ENCODE data around the gene CCNG2.

The CCNG2 gene

GRCh38 chr4:77146186-77147078 lies 10.6 kb upstream of the CCNG2 start:
- no peak for DNase-seq

DNA sequence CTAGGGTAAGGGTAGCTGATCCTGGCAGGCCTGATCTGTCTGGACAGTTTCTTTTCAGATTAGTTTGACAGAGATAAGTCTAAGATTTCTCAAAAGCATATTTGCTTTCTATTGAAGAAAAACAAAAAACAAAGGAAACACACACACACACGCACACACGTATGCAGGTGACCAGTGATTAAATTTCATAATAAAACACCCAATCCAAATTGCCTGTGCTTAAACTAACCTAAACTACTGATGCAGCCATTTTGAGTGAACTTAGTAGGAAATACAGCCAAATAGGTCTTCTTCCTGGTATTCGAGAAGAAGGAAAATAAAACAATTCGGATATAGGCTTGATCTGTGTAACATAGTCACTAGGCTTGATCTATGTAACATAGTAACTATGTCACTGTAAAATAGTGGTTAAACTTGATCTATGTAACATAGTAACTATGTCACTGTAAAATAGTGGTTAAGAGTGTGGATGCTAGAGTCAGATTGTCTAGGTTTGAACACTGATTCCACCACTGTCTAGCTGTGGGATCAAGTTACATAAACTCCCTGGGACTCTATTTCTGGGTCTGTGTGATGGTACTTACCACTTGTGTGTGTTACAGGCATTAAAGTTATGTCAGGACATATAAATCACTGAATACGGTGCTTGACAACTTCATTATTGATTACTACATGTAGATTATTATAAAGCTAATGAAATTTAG lies 9.8 kb upstream of the CCNG2 start:
- no peak for DNase-seq

DNA sequence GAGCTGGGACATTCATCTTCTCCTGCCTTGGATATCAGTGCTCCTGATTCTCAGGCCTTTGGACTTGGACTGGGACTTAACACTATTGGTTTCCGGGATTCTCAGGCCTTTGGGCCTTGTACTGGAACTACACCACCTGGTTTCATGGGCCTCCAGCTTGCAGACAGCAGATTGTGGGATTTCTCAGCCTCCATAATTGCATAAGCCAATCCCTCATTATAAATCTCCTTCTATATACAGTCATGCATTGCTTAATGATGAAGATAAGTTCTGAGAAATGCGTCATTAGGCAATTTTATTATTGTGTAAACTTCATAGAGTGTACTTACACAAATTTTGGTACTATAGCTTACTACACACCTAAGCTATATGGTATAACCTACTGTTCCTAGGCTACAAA lies 8.9 kb upstream of the CCNG2 start:
- DNase-seq = no peak

GRCh38 chr4:77149789-77150188 lies 7.2 kb upstream of the CCNG2 start:
- no peak for DNase-seq

- no peak for DNase-seq
Observed at GRCh38 chr4:77151241-77151640, 5.8 kb upstream of the CCNG2 start.

- no peak for DNase-seq
Observed at GRCh38 chr4:77152421-77152820, 4.6 kb upstream of the CCNG2 start.

GRCh38 chr4:77153006-77153405 lies 4.0 kb upstream of the CCNG2 start:
- no peak for DNase-seq

DNA sequence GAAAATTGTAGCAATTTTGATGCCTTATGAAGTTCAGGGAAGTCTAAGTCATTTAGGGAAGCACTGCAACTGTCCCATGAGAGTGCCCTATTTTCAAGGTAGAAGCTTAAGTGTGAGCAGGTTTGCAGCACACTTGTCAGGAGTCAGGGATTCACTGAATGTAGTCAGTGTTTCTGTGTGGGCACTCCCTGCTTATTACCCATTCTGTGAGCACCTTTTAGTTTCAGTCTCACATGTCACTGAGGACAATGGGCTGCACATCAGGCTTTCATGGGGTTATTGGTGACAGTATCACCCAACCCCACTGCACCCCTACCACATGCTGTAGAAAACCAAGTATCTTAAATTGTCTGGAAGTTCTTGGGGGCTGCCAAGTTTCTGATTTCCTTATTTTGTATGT lies 2.9 kb upstream of the CCNG2 start:
- no peak for DNase-seq

DNA sequence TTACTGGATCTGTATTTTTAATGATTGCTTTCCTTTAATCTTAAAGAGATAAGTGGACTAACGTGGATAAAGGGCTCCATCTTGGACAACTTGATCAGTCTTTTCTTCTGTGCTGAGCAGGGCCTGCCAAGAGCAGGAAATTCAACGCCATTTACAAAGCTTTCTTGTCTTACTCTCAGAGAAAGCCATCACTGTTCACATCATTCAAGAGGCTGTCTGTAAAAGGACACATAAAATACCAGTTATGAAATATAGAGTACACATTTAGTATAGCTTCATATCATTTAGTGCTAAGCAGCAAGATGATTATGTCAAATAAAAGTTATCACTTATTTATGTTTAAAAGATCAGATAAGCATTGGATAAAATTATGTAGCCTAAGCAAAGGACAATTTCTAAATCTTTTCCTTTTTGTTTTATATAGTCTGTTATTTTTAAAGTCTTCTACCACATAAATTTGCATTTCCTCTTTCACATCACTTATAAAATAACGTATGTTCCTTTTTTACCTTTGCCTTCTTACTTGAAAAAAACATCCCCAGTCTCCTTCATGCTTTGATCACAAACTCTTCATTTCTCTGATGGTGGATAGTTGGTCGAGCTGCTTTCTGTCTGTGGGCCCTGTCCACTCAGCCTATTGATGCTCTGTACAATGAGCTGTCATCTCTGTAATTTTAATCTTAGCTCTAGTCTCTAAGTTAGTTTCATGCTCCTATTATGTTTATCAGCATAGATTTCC lies 2.1 kb upstream of the CCNG2 start:
- peak in 7 of 56 donors; percentile 1 to 31 (median 19) for DNase-seq

GRCh38 chr4:77155631-77156452 lies 1.2 kb upstream of the CCNG2 start:
- peak in 4 of 56 donors; percentile 7 to 40 (median 12) for DNase-seq

DNA sequence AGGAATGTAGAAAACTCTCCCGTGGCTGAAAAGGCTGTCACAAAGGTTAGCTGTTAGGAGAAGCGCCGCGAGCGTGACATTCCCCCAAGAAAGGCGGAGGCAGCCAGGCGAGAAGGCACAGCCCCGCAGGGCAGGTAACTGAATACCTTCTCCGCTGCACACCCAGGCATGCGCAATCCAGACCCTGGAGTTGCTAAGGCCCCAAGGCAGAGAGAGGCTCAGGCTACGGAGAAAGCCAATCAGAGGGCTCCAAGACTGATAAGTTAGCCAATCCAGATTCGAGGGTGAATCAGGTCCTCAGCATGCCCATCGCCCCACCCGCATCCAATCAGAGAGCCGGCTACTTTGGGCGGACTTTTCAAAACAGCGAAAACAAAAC lies 485 bp upstream of the CCNG2 start:
- peak; percentile 78 to 99 (median 96) for DNase-seq

DNA sequence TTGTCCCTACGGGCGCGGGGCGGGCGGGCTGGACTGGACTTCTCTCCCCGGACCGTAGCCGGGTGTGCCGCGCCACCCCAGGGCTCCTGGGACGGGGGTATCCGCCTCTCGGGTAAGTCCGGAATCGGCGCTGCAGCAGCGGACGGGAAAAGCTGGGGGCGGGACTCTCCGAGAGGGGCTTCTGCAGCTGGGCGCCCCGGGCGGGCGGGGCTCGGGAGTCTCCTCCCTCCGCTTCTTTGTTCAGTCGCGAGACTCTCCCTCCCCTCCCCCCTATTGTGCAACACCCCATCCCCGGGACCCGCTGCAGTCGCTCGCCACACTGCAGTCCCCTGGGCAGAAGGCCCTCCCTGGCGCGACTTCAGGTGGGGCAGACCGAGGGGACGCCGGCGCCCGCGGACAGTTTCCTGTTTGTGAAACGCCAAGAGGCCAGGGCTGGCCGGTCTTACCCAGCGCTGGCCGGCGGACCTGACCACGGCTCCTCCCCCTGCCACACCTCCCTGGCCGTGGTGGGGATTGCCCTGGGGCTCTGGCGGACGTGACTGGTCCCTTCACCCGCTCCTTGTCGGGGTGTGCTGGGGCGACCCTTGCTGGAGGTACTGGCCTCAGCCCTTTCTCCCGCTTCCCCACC lies 966 bp downstream of the CCNG2 start:
- peak; percentile 30 to 91 (median 78) for DNase-seq

DNA sequence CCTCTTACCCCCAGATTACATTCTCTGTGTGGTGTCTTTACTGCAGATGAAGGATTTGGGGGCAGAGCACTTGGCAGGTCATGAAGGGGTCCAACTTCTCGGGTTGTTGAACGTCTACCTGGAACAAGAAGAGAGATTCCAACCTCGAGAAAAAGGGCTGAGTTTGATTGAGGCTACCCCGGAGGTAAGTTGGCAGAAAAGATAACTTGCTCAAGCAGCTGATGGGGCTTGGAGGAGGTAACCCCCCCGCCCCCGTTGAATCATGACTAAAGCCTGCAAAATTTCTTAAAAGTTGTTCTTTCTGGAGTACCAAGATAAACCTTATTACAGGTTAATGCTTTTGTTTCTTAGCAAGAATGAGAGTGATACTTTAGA lies 1.5 kb downstream of the CCNG2 start:
- DNase-seq = peak in 1 of 56 donors; percentile 37

DNA sequence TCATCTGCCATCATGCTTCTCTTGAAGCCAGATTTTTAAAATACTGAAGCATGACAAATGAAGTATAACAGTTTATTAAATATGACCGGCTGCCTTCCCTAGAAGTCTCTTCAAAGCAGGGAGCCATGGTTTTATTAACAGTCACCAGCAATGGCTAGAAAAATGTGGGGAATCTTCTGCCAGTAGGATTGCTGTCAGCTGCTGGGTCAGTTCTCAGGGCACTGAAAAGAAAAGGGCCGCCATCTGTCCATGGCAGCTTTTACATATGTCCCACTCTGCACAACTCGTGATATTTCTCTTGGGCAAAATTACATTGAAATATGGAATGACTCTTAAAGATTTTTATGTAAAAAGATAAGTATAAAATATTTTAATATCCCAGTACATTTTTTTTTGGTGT lies 2.8 kb downstream of the CCNG2 start:
- no peak for DNase-seq

DNA sequence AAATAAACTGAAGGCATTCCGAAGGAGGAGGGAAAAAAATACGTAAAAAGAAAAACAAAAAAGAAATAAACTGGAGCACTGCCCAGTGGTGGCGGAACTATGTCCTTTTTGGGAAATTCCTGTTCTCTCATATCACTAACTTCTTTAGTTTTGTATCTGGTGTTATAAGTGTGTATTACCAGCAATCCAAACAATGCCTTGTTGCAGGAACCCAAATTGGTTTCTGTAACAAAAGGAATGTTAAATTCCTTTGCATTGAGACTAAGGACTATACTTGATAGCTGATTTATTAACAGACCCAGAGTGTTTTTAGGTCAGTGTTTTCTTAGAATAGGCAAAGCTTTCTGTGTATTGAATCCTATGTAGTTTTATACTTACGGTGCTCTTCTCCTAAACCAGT lies 6.6 kb downstream of the CCNG2 start:
- DNase-seq = no peak

GRCh38 chr4:77167173-77167572 lies 10.2 kb downstream of the CCNG2 start:
- no peak for DNase-seq

DNA sequence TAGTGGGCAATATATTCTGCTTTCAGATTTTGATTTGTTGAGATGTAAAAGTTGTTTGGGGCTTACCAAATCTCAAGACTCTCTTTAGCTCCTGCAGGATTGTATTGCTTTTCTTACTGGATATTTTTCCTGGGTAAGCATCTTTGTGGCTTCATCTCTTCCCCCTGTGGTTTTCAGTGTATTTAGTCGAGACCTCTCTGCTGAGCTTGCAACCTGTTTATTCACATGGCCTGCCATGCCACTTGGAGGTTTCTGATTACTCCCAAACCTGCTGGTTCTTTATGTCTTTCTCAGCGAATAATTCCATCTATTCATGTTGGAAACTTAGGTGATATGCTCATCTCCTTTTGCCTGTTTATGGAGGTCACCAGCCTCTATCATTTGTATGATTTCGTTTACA lies 10.9 kb downstream of the CCNG2 start:
- no peak for DNase-seq

DNA sequence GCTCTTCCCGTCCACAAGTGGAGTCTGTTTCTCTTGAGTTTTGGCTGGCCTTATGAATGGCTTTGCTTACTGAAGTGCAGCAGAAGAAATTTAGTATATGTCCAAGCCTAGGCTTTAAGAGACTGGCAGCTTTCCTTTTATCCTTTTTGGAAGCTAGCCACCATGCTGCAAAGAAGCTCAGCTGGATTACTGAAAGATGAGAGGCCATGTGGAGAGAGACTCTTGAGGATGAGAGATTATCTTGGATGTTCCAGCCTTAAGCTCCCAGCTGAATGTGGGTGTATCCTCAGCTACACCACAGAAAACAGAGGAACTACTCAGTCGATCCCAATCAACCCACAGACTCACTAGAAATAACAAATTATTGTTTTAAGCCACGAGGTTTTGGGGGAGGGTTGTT lies 12.5 kb downstream of the CCNG2 start:
- DNase-seq = peak in 1 of 56 donors; percentile 2

- DNase-seq = no peak
Observed at GRCh38 chr4:77170926-77171325, 13.9 kb downstream of the CCNG2 start.

DNA sequence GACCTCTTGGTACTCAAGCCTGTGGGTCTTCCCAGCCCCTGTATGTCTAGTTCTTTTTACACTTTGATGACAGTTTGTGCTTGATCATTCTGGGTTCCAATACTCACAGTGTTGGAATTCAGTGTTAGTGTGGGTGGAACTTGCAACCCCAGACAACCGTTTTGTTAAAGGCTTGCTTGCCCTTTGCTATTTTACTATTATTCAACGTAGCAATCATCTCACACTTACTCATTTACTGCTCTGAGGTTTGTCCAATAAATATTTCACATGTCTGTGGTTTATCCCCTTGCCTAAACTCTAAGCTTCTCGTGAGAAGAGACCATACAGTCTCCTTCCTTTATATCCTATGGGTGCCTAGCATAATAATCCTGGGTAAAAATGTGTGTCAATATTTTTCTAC lies 15.3 kb downstream of the CCNG2 start:
- no peak for DNase-seq

DNA sequence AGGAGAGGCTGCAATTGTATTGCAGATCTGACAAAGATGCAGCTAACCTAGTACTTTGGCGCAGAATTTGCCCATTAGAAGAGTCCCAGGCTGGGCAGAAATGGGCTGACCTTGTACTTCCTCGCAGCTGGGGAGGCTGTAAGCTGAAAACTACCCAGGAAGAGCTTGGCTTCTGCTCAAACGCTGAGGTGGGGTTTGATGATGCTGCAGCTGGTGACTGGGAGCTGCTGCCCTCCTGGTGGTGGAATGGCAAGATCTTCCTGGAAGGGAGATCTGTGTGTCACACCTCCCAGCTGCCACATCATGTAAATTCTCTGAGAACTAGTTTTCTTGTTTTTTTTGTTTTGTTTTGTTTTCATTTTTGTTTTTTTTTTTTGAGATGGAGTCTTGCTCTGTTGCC lies 17.4 kb downstream of the CCNG2 start:
- DNase-seq = no peak

Data from amygdala (tissue), 56 donors.